Measurements from ENCODE around the gene CMTM5. TPM values are rescaled to one million over a fixed set of nuclear protein-coding genes. Genes with fewer than 3 reads are reported as not detected.
A peak's percentile ranks its signal among the peaks of the same experiment; 100 is the strongest.

Gene CMTM5
- total RNA-seq, 1 donor = not detected

GRCh38 chr14:23339506-23340268, 37.2 kb upstream of the CMTM5 start:
- no peak for DNase-seq (ENCODE audit: insufficient read length, low spot score, missing footprints)
- no peak overlapping the region for H3K27ac ChIP-seq (ENCODE audit: low read depth, low read length)
- H3K27me3 ChIP-seq (ENCODE audit: insufficient read depth, low read length) = no peaks in the 10 kb centered on the region
- H3K4me1 ChIP-seq (ENCODE audit: insufficient read depth, low read length) = no peaks in the 10 kb centered on the region
- no peak for TF ChIP-seq CTCF (IDR thresholded peaks at IDR 0.05; ENCODE audit: extremely low read depth, low read depth, low read length)
- H3K79me2 ChIP-seq (ENCODE audit: insufficient read depth, low read length) = no peaks in the 10 kb centered on the region
- no peak overlapping the region for H3K4me3 ChIP-seq (ENCODE audit: insufficient read depth, low read length)
- no peaks in the 10 kb centered on the region for H4K20me1 ChIP-seq (ENCODE audit: insufficient read depth, low read length)
- no peak overlapping the region for H2AFZ ChIP-seq (ENCODE audit: low read length)
- no peak overlapping the region for H3K4me2 ChIP-seq (ENCODE audit: insufficient read depth, low read length)
- H3K36me3 ChIP-seq (ENCODE audit: insufficient read depth, low read length) = no peaks in the 10 kb centered on the region
- H3K9me3 ChIP-seq (ENCODE audit: low read depth, low read length) = no peaks in the 10 kb centered on the region

GRCh38 chr14:23344481-23344880, 32.4 kb upstream of the CMTM5 start:
- Histone ChIP-seq H3K4me3 (ENCODE audit: insufficient read depth, low read length) (no peak overlapping the region), H3K4me2 (ENCODE audit: insufficient read depth, low read length) (no peak overlapping the region), H2AFZ (ENCODE audit: low read length) (no peak overlapping the region), H3K27ac (ENCODE audit: low read depth, low read length) (no peak overlapping the region), H3K27me3 (ENCODE audit: insufficient read depth, low read length) (no peaks in the 10 kb centered on the region), H4K20me1 (ENCODE audit: insufficient read depth, low read length) (no peaks in the 10 kb centered on the region), H3K4me1 (ENCODE audit: insufficient read depth, low read length) (no peaks in the 10 kb centered on the region), H3K79me2 (ENCODE audit: insufficient read depth, low read length) (no peaks in the 10 kb centered on the region), H3K9me3 (ENCODE audit: low read depth, low read length) (no peaks in the 10 kb centered on the region), H3K36me3 (ENCODE audit: insufficient read depth, low read length) (no peaks in the 10 kb centered on the region)
- DNase-seq (ENCODE audit: insufficient read length, low spot score, missing footprints) = peak; percentile 29
- peak; percentile 12 for TF ChIP-seq CTCF (IDR thresholded peaks at IDR 0.05; ENCODE audit: extremely low read depth, low read depth, low read length)

- Histone ChIP-seq H4K20me1 (ENCODE audit: insufficient read depth, low read length) (peaks cover 2% of the 10 kb centered on the region), H3K4me1 (ENCODE audit: insufficient read depth, low read length) (no peaks in the 10 kb centered on the region)
Observed at GRCh38 chr14:23345987-23346692, 30.7 kb upstream of the CMTM5 start.

More at GRCh38 chr14:23345987-23346692, 30.7 kb upstream of the CMTM5 start:
- Histone ChIP-seq H3K9me3 (ENCODE audit: low read depth, low read length) (no peaks in the 10 kb centered on the region), H3K4me3 (ENCODE audit: insufficient read depth, low read length) (no peak overlapping the region), H3K4me2 (ENCODE audit: insufficient read depth, low read length) (no peak overlapping the region), H2AFZ (ENCODE audit: low read length) (no peak overlapping the region), H3K36me3 (ENCODE audit: insufficient read depth, low read length) (no peaks in the 10 kb centered on the region), H3K79me2 (ENCODE audit: insufficient read depth, low read length) (no peaks in the 10 kb centered on the region), H3K27me3 (ENCODE audit: insufficient read depth, low read length) (no peaks in the 10 kb centered on the region), H3K27ac (ENCODE audit: low read depth, low read length) (no peak overlapping the region)
- TF ChIP-seq CTCF (IDR thresholded peaks at IDR 0.05; ENCODE audit: extremely low read depth, low read depth, low read length) = no peak
- DNase-seq (ENCODE audit: insufficient read length, low spot score, missing footprints) = peak; percentile 30

Measured in osteoblast (primary cell).